Testis (tissue), 2 donors: ENCODE results near the gene FAXC.

ENCODE experiments used
- CTCF ChIP-seq, 3 experiments: fragments of 450-650 bp in 2 of 3; fragments of 200-600 bp in 1 of 3; sonication (generic) in 1 of 3; IDR thresholded peaks; one replicate each; pipeline ENCODE4 v1.5.1; 2016 to 2019; ENCODE audit warnings: antibody characterized with exemption in 3 of 3, mild to moderate bottlenecking in 2 of 3, moderate library complexity in 1 of 3
- POLR2A ChIP-seq: fragments of 450-650 bp; IDR thresholded peaks from one replicate; pipeline ENCODE4 v1.6.1; 2017; ENCODE audit warnings: antibody characterized with exemption, mild to moderate bottlenecking, moderate library complexity

GRCh38 chr6:99294786-99295185, 54.7 kb downstream of the FAXC start:
- TF ChIP-seq POLR2A = no peak
- TF ChIP-seq CTCF (IDR thresholded peaks at IDR 0.05) = no peak
